ENCODE results near the gene MMS19.
A peak's percentile ranks its signal among the peaks of the same experiment; 100 is the strongest.
"Not testable (repeated sequence)": the region's sequence is repeated elsewhere in the genome, so short reads cannot be mapped to it uniquely, and the experiment has no call there.

The MMS19 gene

GRCh38 chr10:97450828-97451227 is 47.4 kb downstream of the MMS19 start:
- H3K4me1 Mint-ChIP-seq (ENCODE audit: low read depth): peaks cover 60% of the 10 kb centered on the region
- H3K27ac Mint-ChIP-seq: no peak overlapping the region
- peaks cover 40% of the 10 kb centered on the region for H3K36me3 Mint-ChIP-seq (ENCODE audit: low read depth)
- H3K27me3 Mint-ChIP-seq: no peaks in the 10 kb centered on the region
- no peaks in the 10 kb centered on the region for H3K9me3 Mint-ChIP-seq
- no peak overlapping the region for H3K4me3 Mint-ChIP-seq

GRCh38 chr10:97445722-97446639 is 52.2 kb downstream of the MMS19 start, which contains the start of the genes EXOSC1 and ZDHHC16:
TSS of gene EXOSC1 (minus strand) at chr10:97446006. CDS start at chr10:97445985, 21 bp downstream.
TSS of gene ZDHHC16 (plus strand) at chr10:97446175. CDS start at chr10:97451676, 5,501 bp downstream.
- H3K27me3 Mint-ChIP-seq: no peaks in the 10 kb centered on the region
- no peaks in the 10 kb centered on the region for H3K9me3 Mint-ChIP-seq
- peak within 1 kb of the TSS; percentile 99 for H3K4me3 Mint-ChIP-seq
- peaks cover 35% of the 10 kb centered on the region for H3K36me3 Mint-ChIP-seq (ENCODE audit: low read depth)
- peak within 1 kb of the TSS; percentile 91 for H3K27ac Mint-ChIP-seq
- peaks cover 54% of the 10 kb centered on the region for H3K4me1 Mint-ChIP-seq (ENCODE audit: low read depth)

- H3K27ac Mint-ChIP-seq: peak overlapping the region; percentile 91
- H3K27me3 Mint-ChIP-seq: no peaks in the 10 kb centered on the region
- H3K4me1 Mint-ChIP-seq (ENCODE audit: low read depth): peaks cover 49% of the 10 kb centered on the region
- peak overlapping the region; percentile 99 for H3K4me3 Mint-ChIP-seq
- no peaks in the 10 kb centered on the region for H3K9me3 Mint-ChIP-seq
- H3K36me3 Mint-ChIP-seq (ENCODE audit: low read depth): peaks cover 33% of the 10 kb centered on the region
Measured at GRCh38 chr10:97445357-97445721, 52.9 kb downstream of the MMS19 start.

- Mint-ChIP-seq H3K9me3 (no peaks in the 10 kb centered on the region), H3K36me3 (ENCODE audit: low read depth) (peaks cover 41% of the 10 kb centered on the region), H3K27me3 (no peaks in the 10 kb centered on the region), H3K27ac (peak overlapping the region; percentile 91), H3K4me1 (ENCODE audit: low read depth) (peaks cover 46% of the 10 kb centered on the region), H3K4me3 (peak overlapping the region; percentile 99)
Measured at GRCh38 chr10:97444212-97444611, 54.0 kb downstream of the MMS19 start.

- no peak overlapping the region for H3K27ac Mint-ChIP-seq
- H3K27me3 Mint-ChIP-seq: no peaks in the 10 kb centered on the region
- H3K36me3 Mint-ChIP-seq (ENCODE audit: low read depth): peaks cover 46% of the 10 kb centered on the region
- H3K9me3 Mint-ChIP-seq: no peaks in the 10 kb centered on the region
- H3K4me1 Mint-ChIP-seq (ENCODE audit: low read depth): peaks cover 33% of the 10 kb centered on the region
- no peak overlapping the region for H3K4me3 Mint-ChIP-seq
Measured at GRCh38 chr10:97442277-97442676, 55.9 kb downstream of the MMS19 start.

- no peak overlapping the region for H3K4me3 Mint-ChIP-seq
- peaks cover 10% of the 10 kb centered on the region for H3K4me1 Mint-ChIP-seq (ENCODE audit: low read depth)
- H3K27ac Mint-ChIP-seq: peak overlapping the region; percentile 29
- no peaks in the 10 kb centered on the region for H3K27me3 Mint-ChIP-seq
- H3K9me3 Mint-ChIP-seq: no peaks in the 10 kb centered on the region
- peaks cover 58% of the 10 kb centered on the region for H3K36me3 Mint-ChIP-seq (ENCODE audit: low read depth)
Measured at GRCh38 chr10:97435211-97435610, 63.0 kb downstream of the MMS19 start.

GRCh38 chr10:97434557-97434956 is 63.7 kb downstream of the MMS19 start:
- H3K36me3 Mint-ChIP-seq (ENCODE audit: low read depth): peaks cover 58% of the 10 kb centered on the region
- H3K4me1 Mint-ChIP-seq (ENCODE audit: low read depth): peaks cover 15% of the 10 kb centered on the region
- H3K27ac Mint-ChIP-seq: peak overlapping the region; percentile 71
- H3K9me3 Mint-ChIP-seq: no peaks in the 10 kb centered on the region
- no peaks in the 10 kb centered on the region for H3K27me3 Mint-ChIP-seq
- no peak overlapping the region for H3K4me3 Mint-ChIP-seq

GRCh38 chr10:97434055-97434454 is 64.2 kb downstream of the MMS19 start:
- Mint-ChIP-seq H3K27ac (peak overlapping the region; percentile 71), H3K4me1 (ENCODE audit: low read depth) (peaks cover 20% of the 10 kb centered on the region), H3K9me3 (no peaks in the 10 kb centered on the region), H3K27me3 (no peaks in the 10 kb centered on the region), H3K4me3 (no peak overlapping the region), H3K36me3 (ENCODE audit: low read depth) (peaks cover 58% of the 10 kb centered on the region)

- Mint-ChIP-seq H3K36me3 (ENCODE audit: low read depth) (peaks cover 65% of the 10 kb centered on the region), H3K4me3 (peak overlapping the region; percentile 96), H3K27ac (peak overlapping the region; percentile 99), H3K9me3 (no peaks in the 10 kb centered on the region), H3K27me3 (no peaks in the 10 kb centered on the region), H3K4me1 (ENCODE audit: low read depth) (peaks cover 51% of the 10 kb centered on the region)
Measured at GRCh38 chr10:97428572-97428981, 69.6 kb downstream of the MMS19 start.

GRCh38 chr10:97427571-97428179 is 70.5 kb downstream of the MMS19 start:
- peaks cover 60% of the 10 kb centered on the region for H3K4me1 Mint-ChIP-seq (ENCODE audit: low read depth)
- peak overlapping the region; percentile 96 for H3K4me3 Mint-ChIP-seq
- H3K27me3 Mint-ChIP-seq: no peaks in the 10 kb centered on the region
- H3K36me3 Mint-ChIP-seq (ENCODE audit: low read depth): peaks cover 64% of the 10 kb centered on the region
- no peaks in the 10 kb centered on the region for H3K9me3 Mint-ChIP-seq
- H3K27ac Mint-ChIP-seq: peak overlapping the region; percentile 99

- Mint-ChIP-seq H3K27me3 (no peaks in the 10 kb centered on the region), H3K9me3 (no peaks in the 10 kb centered on the region), H3K4me1 (ENCODE audit: low read depth) (peaks cover 61% of the 10 kb centered on the region), H3K27ac (peak overlapping the region; percentile 99), H3K4me3 (peak overlapping the region; percentile 96), H3K36me3 (ENCODE audit: low read depth) (peaks cover 61% of the 10 kb centered on the region)
Measured at GRCh38 chr10:97426776-97427570, 71.2 kb downstream of the MMS19 start.

GRCh38 chr10:97425964-97426775 is 72.1 kb downstream of the MMS19 start, which contains the start of gene PGAM1:
TSS of gene PGAM1 (plus strand) at chr10:97426191. CDS start at chr10:97426308, 117 bp downstream.
- Mint-ChIP-seq H3K27me3 (no peaks in the 10 kb centered on the region), H3K4me1 (ENCODE audit: low read depth) (peaks cover 67% of the 10 kb centered on the region), H3K36me3 (ENCODE audit: low read depth) (peaks cover 56% of the 10 kb centered on the region), H3K4me3 (peak within 1 kb of the TSS; percentile 96), H3K9me3 (no peaks in the 10 kb centered on the region), H3K27ac (peak within 1 kb of the TSS; percentile 100)

- peak overlapping the region; percentile 96 for H3K4me3 Mint-ChIP-seq
- H3K9me3 Mint-ChIP-seq, H3K27me3 Mint-ChIP-seq: not testable (repeated sequence)
- peaks cover 69% of the 10 kb centered on the region for H3K4me1 Mint-ChIP-seq (ENCODE audit: low read depth)
- H3K36me3 Mint-ChIP-seq (ENCODE audit: low read depth): peaks cover 41% of the 10 kb centered on the region
- H3K27ac Mint-ChIP-seq: peak overlapping the region; percentile 100
Measured at GRCh38 chr10:97423757-97424098, 74.5 kb downstream of the MMS19 start.

GRCh38 chr10:97416565-97416964 is 81.7 kb downstream of the MMS19 start:
- H3K4me3 Mint-ChIP-seq: no peak overlapping the region

More at GRCh38 chr10:97416565-97416964, 81.7 kb downstream of the MMS19 start:
- H3K4me1 Mint-ChIP-seq (ENCODE audit: low read depth): peaks cover 89% of the 10 kb centered on the region
- peaks cover 4% of the 10 kb centered on the region for H3K27me3 Mint-ChIP-seq
- peaks cover 11% of the 10 kb centered on the region for H3K36me3 Mint-ChIP-seq (ENCODE audit: low read depth)
- peak overlapping the region; percentile 79 for H3K27ac Mint-ChIP-seq
- no peaks in the 10 kb centered on the region for H3K9me3 Mint-ChIP-seq

Data from stimulated activated naive CD8-positive, alpha-beta T cell treated with anti-CD3 and anti-CD28 coated beads, Interleukin-15, Interleukin-2, amounts not matched to agents 100 ng/mL and 50 ng/mL, for 24 hours (primary cell).